Kasumi-1 (cell line): ENCODE results near the gene HTR2C.
"Not testable (repeated sequence)": the region's sequence is repeated elsewhere in the genome, so short reads cannot be mapped to it uniquely, and the experiment has no call there.

Experiments used
- DNase-seq, 2 experiments: peaks; one replicate each; lab custom pipeline; 2025; lab: John Stamatoyannopoulos, UW

Gene HTR2C

DNA sequence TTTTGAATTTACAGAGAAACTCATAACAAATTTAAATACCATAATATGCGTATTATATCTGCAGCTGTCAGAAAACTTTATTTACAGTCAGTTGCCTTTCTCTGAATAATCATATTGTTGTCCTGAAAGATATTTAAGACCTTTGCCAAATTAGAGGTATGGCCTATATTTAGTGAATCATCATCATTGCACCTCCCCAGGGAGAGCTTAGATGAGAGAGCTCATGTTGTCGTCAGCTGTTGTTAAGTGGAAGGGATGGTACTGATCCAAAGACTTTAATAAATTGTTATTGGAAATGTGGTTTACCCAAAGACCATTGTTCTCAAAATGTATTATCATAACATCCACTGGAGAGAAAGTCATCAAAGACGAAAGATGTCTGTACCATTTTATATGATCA is 128.6 kb downstream of the HTR2C start:
- no peak for DNase-seq

DNA sequence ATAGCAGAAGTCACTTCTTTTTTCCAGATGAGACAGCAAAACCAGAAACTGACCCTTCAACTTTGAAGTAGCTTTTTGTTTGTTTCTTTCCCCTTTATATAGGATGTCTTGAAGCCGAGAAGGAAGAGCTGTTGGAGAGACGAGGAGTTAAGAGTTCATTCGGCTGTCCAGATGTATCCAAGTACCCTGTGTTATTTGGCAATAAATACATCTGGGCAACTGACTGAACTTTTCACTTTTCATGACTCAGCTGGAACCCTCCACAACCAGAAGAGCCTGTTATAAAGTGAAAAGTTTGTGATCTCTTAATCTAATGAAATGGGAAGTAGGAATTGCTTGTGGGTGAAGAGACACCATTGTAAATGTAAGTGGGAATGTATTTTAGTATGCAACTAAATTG is 131.2 kb downstream of the HTR2C start:
- DNase-seq, result no peak

GRCh38 chrX:114717921-114718320 is 134.0 kb downstream of the HTR2C start:
- DNase-seq, result no peak

DNA sequence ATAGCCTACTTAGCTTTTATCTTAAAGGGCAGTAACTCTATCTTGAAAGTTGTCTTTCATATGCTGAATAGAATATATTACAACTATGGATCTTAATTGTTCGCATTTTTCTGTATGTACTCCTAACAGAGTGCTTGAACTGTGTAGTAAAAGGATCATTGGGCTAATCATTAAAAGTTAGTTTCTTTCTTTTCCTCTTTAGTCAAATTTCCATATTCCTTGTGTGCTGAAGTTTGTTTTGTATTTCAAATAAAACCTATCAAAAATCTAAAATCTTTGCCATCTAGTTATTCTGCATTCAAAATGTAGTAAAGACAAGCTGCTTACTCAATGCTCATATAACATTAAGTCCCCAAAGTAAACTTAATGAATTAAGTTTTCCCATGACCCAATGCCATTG is 182.7 kb downstream of the HTR2C start:
- no peak for DNase-seq

DNA sequence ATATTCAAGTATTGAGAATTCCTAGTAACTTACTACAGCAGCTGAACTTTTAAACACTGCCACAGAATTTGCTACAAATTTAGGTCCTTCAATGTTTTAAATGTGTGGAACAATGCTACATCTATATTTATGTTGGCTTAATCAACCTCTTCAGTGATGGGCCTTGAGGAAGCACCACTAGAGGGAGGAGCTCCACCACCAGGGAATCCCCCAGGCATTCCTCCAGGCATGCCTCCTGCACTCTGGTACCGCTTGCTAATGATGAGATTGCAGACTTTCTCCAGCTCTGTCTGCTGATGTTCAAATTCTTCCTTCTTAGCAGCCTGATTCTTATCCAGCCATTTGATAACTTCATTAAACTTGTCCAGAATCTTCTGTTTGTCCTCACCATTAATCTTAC is 190.8 kb downstream of the HTR2C start:
- DNase-seq, result no peak

DNA sequence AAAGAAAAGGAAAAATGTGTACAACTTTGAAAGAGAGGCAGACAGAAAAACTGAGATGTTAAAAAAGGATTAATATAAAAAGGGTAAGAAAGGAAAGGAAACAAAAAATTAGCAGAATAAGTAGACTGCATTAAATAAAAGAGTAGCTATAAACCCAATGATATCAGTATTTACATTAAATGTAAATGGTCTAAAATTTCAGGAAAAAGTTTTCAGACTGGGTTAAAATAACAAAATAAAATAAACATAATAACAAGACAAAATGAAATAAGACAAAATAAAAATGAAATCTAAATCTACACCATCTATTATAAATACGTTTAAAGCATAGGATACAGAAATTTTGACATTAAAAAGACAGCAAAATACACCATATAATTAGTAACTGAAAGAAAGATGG is 199.0 kb downstream of the HTR2C start:
- DNase-seq, result no peak

DNA sequence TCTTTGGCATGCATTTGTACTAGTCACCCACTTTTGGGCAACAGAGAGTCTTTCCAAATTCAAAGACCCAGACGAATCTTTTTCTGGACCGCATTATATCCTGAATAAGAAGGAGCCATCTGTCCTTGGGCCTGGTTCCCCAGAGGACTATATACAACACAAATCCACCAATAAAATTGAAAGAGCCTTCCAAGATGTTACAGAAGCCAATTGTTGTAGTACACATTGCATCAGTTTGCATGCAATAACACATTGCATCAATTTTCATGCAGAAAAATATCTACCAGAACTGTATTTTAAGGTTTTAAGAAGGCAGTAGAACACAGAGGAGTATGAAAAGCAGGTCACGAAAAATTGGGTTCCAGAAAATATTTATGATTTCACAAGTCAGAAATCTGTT is 203.2 kb downstream of the HTR2C start:
- no peak for DNase-seq

DNA sequence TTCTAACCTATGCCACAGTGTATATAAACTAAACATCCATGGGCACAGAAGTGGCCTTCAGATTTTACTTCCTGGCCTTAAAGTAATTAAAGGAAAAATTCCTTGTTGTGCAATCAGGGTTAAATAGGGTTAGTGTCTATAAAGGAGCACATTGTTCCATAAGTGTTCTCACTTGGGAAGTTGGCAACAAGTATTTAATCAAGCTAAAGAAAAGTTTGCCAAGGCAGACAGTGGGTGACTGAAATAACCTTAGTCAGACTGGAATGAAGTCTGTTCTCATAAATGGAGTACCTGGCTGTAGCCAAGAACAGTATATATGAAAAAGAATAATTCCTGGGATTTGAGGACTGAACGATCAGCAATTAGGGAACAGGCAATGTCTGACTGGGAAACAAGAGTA is 213.6 kb downstream of the HTR2C start:
- DNase-seq, result no peak

- no peak for DNase-seq
Observed at GRCh38 chrX:114798907-114799306, 215.0 kb downstream of the HTR2C start.

DNA sequence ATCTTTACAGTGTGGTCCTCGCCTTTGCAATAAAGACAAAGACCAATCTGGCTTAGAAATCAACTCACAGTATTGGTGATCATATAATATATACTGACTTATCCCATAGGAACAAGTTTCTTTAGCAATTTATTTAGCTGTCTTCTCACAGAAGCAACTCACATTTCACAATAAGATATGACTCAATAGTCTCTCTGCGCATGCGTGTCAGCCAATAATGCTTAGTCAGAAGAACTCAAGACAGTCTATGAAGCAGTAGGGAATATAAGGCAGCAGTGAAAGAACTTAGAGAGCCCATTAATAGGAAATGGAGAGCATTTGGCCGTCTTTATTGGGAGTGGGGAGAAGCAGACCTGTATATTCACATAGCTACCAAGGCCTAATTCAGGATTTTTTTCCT is 216.8 kb downstream of the HTR2C start:
- no peak for DNase-seq

DNA sequence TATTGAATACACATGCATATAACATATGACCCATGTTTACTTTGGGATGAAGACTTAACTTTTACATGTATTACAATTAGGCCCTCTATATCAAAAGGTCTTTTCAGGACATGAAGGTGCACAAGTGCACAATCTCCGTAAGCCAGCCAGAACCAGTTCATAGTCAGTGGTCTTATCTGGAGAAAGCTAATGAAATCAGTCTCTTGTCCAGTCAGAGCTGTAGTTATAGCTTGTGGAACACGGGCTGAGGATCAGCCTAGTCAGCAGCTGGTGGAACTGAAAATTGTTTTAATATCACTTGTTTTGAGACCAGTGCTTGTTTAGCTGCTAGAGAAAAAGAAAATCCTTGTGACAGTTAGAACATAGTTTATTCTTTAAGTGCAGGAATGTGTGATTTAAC is 235.6 kb downstream of the HTR2C start:
- no peak for DNase-seq

- DNase-seq, result no peak
Observed at GRCh38 chrX:114841051-114841450, 257.2 kb downstream of the HTR2C start.

DNA sequence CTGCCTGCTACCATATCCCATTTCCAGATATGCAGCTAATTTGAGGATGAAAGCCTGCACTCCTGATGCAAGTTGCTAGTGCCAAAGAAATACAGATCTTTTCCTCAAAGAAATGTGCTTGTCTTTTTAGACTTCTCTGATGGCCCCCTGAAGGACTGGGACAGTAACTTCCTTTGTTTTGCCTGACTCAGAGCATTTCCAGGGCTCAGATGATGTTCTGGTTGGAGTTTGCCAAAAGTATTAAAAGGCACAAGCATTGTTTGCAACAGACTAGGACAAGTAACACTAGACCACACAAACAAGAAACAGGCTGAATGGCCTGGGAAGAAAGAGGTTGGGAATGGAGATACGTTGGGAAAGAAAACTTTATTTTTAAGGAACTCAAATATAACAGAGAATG is 258.3 kb downstream of the HTR2C start:
- no peak for DNase-seq

DNA sequence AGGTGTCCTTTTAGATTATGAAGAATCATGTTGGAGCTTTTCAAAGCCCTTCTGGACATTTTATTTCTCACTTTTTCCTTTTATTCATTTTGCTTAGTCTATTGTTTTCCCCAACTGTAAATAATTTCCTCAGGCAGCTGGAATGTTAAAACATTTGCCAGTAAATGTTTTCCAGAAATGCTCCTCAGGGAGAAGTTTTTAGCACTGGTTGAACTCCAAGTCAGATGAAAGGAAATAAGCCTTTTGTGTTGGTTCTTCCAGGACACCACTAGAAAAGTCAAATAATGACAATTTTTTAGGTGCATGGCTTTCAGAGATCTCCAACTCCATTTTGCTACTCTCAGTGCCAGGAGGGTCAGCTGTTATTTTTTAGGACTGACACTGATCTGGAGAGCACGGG is 305.6 kb downstream of the HTR2C start:
- no peak for DNase-seq

- DNase-seq, result no peak
Observed at GRCh38 chrX:114903618-114904017, 319.7 kb downstream of the HTR2C start.

- DNase-seq, result no peak
Observed at GRCh38 chrX:114905251-114905650, 321.4 kb downstream of the HTR2C start.

DNA sequence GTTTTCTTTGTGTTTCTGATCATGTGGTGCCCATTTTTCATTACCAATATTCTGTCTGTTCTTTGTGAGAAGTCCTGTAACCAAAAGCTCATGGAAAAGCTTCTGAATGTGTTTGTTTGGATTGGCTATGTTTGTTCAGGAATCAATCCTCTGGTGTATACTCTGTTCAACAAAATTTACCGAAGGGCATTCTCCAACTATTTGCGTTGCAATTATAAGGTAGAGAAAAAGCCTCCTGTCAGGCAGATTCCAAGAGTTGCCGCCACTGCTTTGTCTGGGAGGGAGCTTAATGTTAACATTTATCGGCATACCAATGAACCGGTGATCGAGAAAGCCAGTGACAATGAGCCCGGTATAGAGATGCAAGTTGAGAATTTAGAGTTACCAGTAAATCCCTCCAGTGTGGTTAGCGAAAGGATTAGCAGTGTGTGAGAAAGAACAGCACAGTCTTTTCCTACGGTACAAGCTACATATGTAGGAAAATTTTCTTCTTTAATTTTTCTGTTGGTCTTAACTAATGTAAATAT is 323.2 kb downstream of the HTR2C start:
- no peak for DNase-seq

DNA sequence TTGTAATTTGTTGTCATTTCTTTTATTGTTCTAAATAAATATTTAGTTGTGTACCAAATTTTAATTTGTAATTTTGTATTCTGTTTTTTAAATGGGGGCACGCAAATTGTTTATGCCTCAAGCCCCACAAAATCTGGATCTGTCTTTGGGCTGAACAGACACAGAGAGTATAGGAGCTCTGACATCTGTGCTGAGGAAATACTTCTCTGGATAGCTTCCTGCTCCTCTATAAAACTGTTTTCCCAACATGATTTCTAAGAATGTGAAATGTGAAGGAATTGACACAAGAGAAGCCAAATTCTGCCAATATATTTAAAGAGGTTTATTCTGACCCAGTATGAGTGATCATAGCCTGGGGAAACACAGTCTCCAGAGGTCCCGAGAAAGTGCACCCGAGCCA is 340.5 kb downstream of the HTR2C start:
- DNase-seq, result no peak

DNA sequence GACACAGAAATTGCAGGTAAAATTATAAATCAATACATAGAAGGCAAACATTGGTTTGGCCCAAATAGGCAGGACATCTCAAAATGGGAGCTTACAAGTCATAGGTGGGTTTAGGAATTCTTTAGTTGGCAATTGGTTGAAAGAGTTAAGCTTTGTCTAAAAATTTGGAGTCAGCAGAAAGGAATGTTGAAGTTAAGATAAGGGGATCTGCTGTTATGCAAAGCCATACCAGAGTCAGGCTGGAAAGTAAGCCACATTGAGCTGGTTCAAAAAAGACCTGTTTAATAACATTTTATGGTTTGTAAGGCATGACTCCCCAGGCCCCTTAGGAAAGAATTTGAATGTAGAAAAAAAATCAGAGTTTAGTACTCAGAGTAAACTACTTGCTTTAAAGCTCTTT is 341.0 kb downstream of the HTR2C start:
- DNase-seq, result no peak

- no peak for DNase-seq
Observed at GRCh38 chrX:114930227-114930626, 346.3 kb downstream of the HTR2C start.

DNA sequence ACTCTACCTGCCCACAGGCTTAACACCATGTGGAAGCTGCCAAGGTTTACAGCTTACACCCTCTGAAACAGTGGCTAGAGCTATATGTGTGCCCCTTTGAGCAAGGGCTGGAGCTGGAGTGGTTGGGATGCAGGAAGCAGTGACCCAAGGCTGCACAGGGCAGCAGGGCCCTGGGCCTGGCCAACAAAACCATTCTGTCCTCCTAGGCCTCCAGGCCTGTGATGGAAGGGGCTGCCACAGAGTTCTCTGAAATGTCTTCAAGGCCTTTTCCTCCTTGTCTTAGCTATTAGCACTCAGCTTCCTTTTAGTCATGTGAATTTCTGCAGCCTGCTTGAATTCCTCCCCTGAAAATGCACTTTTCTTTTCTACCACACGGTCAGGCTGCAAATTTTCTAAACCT is 348.7 kb downstream of the HTR2C start:
- no peak for DNase-seq

DNA sequence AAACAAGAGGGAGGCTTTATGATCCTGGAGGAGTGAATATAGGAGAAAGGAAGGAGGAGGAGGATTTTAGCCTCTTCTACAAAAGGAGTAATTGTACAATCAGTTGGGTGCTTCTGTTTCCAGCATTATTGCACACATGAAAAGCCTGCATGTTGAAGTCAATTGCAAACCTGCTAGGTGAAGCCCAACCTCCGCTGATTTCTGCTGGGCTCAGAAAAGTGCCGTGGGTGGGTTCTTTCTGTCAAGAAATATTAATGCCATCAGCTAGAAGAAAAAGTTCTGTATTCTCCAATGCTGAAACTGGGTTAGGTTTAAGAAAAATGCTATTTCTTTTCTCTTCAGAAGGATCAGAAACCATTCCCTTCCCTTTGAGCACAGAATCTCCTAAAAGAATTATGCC is 349.4 kb downstream of the HTR2C start:
- not testable (repeated sequence) for DNase-seq

- not testable (repeated sequence) for DNase-seq
Observed at GRCh38 chrX:114937090-114937489, 353.2 kb downstream of the HTR2C start.

GRCh38 chrX:114952696-114953095 is 368.8 kb downstream of the HTR2C start:
- no peak for DNase-seq
